Raji (cell line): ENCODE data around the gene HSD17B2.

Source experiments
- POLR2A ChIP-seq: IDR thresholded peaks from 2 replicates; pipeline ENCODE4 v1.6.1; 2011; ENCODE audit warnings: low read depth, low read length, control low read depth; ENCODE audit not compliant: insufficient read depth

Gene HSD17B2

DNA sequence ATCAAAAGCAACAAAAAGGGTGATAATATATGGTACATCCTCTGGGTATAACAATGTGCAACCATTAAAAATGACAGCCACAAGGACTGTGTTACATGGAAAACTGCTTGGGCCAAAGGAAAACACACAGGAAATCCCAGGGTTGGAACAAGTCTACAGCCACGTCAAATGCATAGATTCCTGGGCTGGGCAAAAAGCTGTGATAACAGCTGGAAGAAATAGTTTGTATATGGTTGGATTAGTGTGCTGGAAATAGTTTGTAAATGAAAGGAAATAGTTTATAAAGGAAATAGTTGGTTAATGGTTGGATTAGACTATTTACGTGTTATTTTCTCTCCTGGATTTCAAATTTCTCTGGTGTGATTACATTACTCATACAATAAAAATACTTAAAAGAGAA is 2.6 kb downstream of the HSD17B2 start:
- no peak for TF ChIP-seq POLR2A

DNA sequence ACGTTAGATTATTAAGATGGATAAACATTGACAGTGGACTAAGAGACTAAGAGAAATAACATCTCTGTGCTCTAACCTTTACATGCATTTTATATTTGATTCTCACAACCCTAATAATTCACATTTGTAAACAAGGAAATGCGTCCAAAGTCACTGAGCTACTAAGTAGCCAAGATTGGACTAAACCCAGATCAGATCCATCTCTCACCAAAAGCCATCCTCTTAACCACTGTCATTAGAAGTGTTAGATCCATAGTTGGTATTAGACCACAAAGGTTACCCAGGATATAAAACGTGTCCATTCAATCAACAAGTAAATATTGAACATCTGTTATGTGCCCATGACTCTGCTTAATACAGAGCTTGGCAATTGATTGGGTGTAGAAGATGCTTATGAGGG is 5.2 kb downstream of the HSD17B2 start:
- TF ChIP-seq POLR2A = no peak

DNA sequence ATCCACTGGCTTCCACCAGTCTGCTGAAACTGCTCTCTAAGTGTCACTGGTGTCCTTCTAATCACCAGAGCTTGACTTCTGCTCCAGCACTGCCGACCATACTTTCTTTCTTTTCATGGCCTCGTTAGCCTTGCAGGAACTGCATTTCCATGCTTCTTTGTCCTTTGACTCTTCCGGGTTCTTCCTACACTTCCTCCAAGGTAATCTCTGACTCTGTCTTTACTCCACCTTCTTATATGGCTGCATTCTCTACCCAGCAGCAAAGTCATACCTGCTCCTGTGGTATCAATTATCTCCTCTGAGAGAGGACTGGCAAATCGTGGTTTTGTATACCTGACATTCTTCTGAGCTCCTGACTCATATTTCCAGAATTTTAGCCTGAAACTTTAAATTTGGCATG is 6.5 kb downstream of the HSD17B2 start:
- TF ChIP-seq POLR2A = no peak

DNA sequence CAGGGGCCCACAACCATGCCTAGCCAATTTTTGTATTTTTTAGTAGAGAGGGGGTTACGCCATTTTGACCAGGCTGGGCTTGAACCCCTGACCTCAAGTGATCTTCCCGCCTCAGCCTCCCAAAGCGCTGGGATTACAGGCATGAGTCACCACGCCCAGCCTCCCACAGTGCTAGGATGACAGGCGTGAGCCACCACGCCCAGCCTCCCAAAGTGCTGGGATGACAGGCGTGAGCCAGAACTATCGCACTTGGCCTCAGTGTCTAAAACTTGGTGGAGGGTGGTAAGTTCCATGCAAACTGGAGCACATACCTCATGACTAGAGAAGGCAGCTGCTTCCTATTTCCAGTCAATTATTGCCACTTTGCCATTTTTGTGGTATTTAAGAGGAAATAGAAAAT is 7.1 kb downstream of the HSD17B2 start:
- no peak for TF ChIP-seq POLR2A

DNA sequence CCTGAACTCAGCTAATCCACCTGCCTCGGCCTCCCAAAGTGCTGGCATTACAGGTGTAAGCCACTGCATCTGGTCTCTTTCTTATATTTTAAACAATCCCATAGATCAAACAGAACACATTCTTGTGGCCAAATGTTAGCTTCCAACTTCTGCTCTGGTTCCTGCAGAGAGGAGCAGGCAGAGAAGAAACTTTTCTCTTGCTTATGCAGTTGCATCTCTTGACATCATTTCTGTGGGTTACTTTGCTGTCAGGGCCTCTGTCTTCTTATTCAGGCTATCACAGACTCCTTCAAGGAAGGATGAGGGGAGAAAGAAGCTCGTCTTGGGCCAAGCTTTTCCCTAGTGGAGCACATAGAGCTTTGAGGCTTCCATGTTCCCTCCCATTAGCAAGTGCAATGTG is 7.8 kb downstream of the HSD17B2 start:
- no peak for TF ChIP-seq POLR2A

DNA sequence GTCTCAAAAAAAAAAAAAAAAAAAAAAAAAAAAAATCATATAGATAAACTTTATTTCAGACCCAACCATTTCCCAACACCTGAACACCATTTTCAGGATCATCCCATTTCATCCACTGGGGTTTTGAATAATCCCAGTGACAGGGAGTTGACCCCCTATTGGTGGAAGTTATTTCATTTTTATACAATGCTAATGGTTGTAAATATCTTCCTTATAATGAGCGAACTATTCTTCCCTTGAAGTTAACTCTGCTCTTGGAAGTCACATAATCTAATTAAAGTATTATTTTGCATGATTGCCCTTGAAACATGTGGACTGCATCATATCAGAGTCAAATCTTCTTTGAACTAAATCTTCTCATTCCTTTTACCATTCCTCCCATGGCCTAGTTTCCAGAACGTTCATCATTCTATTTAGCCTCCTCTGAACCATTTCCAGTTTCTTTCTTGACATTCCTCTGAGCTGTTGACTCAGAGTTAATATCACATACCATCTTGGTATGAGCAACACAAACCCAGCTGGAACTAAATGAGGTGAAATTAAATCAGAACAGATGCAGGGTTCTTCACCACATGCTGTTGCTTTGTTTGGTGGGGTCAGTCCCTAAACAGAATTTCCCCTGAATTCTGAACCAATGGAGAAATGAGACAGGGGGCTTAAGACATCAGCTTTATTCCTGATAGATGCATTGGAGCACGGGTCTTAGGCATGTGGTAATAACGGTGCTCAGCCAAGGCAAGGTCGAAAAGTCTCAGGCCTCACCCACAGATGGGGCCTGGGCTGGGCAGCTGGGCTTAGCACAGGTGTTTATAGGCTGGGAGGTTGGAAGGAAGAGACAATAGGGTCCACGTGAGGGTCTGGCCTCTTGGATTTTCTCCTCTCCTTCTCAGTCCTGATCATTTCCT is 8.9 kb downstream of the HSD17B2 start:
- no peak for TF ChIP-seq POLR2A

DNA sequence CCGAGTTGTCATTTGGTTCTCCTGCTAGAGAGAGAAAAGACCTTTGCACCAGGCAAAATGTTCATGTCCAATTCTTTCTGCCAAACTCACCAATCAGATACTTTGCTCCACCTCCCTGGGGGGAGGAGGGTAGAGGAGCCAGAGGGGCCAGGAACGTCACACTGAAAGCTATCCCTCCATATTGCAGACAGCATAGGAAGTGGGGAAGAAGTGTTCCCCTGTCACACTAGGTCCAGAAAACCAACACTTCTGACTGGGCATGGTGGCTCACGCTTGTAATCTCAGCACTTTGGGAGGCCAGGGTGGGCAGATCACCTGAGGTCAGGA is 9.5 kb downstream of the HSD17B2 start:
- TF ChIP-seq POLR2A = no peak

DNA sequence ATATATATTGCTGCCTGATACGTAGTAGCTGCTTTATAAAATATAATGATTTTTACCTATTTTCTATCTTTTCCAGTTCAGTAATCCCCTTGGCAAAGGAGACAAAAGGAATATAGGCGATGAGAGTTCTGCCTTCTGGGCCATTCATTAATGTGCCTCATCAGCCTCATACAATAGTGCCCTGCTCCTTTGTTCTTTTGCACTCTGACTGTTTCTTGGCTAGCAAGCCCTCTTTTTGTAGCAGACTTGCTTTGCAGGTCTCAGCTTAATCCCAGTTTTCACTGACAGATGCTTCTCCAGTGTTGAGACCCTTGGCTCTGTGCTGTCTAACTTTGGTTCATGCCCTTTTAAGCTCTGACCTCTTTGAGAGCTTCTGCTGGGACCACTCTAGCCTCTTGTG is 10.4 kb downstream of the HSD17B2 start:
- TF ChIP-seq POLR2A = no peak

DNA sequence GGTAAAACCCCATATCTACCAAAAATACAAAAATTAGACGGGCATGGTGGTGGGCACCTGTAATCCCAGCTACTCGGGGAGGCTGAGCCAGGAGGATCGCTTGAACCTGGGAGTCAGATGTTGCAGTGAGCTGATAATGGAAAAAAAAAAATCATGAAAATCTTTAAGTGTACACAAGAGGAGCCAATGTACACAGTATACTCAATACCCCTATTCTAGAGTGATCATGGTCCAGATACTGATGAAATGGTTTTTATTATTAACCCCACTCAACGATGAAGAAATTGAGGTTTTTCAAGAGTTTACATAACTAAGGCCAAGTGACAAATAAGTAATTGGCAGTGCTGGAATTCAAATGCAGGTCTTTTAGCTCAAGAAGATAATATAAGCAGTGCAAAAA is 11.5 kb downstream of the HSD17B2 start:
- no peak for TF ChIP-seq POLR2A

DNA sequence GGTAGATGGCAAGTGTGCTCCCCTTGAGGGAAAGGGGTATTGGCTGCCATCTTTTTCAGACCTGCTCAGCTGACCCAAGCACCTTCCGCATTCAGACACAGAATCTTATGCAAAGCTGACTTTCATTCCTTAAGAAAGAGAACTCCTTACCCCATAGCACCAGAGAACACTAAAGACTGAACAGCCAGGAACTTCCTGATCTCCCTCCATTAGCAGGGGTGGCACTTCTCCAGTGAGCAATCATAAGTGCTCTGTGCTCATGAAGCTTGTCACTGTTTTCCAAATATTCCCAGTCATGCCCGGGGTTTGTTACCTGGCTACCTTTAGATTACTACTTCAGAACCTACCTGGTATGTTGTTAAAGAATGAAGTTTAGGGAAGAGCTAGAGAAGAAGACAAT is 11.9 kb downstream of the HSD17B2 start:
- no peak for TF ChIP-seq POLR2A

DNA sequence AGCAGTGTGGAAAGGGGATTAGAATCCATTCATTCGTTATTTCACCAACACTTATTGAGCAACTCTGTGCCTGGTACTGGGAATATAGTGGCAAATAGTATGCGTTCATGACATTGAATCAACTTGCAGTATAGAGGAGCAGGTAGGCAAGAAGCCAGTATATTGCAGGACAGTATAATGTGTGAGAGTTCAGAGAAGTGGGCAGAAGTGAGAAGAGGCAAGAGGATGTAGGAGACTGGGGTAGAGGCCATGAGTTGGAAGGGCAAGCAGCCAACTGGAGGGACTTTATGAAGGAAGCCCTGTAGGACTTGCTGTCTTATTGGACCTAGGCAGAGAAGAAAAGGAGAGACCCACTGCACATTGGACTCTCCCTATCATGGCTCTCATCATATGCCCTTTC is 12.3 kb downstream of the HSD17B2 start:
- no peak for TF ChIP-seq POLR2A

DNA sequence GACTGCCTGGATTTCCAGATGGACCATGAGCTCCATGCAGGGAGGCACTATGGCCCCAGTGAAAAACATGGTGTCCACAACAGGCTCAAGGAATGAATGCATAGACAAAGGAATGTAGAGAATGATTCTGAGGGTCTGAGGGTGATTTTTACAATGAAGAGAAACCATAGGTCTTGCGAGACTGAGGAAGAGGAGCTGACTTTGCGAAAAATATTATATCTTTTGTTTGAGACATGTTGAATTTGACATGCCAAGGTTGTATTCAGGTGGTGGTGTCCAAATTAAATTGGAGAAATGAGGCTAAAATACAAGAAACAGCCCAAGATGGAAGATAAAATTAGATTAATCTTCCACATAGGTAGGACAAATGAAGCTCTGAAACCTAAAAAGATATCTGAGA is 12.7 kb downstream of the HSD17B2 start:
- TF ChIP-seq POLR2A = no peak

DNA sequence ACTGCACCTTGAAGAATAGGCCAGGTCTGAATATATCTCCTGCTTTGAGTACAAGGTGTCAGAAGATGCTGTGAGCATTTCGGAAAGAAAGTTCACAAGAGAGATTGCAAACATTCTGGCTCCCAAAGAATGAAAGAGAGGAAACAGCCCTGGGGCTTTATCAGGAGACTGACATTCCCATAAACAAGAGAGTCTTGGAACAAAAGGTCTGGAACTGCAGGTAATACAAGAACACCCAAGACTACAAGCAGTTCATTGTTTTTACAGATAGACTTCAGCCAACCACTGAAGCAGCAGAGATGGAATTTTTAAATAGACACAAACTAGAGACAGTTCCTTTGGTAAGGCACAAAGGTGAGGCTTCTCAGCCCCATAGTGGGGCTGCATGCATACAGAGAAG is 14.4 kb downstream of the HSD17B2 start:
- no peak for TF ChIP-seq POLR2A

DNA sequence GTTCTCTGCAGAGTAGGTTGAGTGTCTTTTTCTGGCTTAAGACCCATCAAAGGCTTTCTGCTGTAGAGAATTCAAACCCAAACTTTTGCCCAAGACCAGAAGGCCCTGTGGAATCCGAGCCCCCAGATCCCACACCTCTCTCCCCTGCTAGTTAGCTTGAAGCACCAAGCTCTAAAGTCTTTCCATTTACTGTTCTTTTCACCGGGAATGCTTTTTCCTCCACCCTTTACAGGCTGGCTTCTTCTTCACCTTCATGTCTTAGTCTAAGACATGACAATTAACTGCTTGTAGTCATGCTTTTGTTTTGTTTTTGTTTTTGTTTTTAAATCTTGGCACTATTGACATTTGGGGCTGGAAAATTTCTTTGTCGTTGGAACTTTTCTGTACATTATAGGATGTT is 15.5 kb downstream of the HSD17B2 start:
- TF ChIP-seq POLR2A = no peak

DNA sequence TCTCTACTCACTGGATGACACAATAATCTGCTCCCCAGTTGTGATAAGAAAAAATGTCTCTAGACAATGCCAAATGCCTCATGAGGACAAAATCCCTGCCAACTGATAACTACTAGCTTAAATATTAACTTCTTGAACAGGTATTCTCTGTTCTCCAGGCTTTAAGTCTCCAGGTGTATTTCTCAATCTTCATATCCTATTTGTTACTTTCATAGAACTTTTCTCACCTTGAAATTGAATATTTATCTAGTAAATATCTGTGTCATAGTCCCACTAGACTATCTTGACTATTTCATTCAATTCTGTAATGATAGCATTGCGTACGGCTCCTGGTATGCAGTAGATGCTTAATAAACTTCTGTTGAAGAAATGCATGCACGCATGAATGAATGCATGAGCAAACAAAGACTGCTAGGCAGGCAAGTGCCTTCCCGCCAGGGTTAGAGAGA is 15.9 kb downstream of the HSD17B2 start:
- no peak for TF ChIP-seq POLR2A

DNA sequence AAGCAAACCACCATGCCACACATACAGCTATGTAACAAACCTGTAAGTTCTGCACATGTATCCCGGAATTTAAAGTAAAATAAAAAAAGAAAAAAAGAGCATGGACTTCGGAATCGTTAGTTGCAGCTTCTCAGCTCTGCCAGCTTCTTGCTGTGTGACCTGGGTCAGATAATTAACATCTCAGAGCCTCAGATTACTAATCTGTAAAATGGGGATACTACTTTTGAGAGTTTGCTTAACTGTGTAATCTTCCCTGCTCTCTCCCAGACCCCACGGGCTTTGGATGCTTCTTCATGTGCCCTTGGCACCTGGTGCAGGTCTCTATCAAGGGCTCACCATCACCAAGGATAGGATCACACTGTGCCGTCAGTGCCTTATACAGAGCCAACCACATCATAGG is 16.6 kb downstream of the HSD17B2 start:
- TF ChIP-seq POLR2A = no peak

DNA sequence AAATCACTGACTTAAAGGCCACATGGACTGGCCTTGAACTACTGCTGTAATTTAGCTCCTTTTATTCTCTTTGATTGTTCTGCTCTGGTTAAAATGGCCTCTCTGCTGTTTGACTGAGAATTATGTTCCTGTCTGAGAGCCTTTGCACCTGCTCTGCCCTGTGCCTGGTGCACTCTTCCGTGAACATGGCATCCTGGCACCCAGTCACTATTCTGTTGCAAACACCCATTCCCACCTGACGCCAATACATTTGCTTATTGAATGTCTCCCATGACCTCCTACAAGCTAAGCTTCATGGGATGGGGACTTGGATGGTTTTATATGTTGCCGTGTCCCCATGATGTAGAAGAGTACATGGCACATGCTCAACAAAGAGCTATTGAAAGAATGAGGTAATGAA is 20.1 kb downstream of the HSD17B2 start:
- TF ChIP-seq POLR2A = no peak
